Measurements from ENCODE around the gene ADAMTS2.

Gene ADAMTS2

GRCh38 chr5:179187229-179187678, 158.0 kb downstream of the ADAMTS2 start:
- no peaks in the 10 kb centered on the region for H3K27me3 Mint-ChIP-seq (ENCODE audit: low read depth)
- no peaks in the 10 kb centered on the region for H3K9me3 Mint-ChIP-seq
- no peaks in the 10 kb centered on the region for H3K4me1 Mint-ChIP-seq (ENCODE audit: low read depth)
- no peak overlapping the region for H3K4me3 Mint-ChIP-seq
- no peak overlapping the region for H3K27ac Mint-ChIP-seq
- H3K36me3 Mint-ChIP-seq (ENCODE audit: low read depth): no peaks in the 10 kb centered on the region

DNA sequence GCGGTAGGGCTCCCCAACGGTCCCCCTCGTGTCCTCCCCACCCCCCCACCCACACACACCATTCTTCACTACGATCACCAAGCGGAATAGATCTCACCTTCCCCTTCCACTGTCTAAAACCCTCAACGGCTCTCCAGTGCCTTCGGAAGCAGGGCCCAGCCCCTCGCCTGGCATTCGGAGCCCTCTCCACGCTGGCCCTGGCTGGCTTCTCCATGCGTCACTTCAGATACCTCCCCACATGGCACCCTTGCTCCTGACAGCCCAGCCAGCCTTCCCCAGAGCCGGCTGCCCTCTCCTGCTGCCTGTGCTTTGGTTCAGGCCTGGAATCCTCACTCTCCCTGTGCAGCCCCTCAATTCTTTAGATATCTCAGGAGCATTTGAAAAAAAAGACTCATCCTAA, 158.5 kb downstream of the ADAMTS2 start:
- H3K27me3 Mint-ChIP-seq (ENCODE audit: low read depth): no peaks in the 10 kb centered on the region
- H3K27ac Mint-ChIP-seq: no peak overlapping the region
- no peaks in the 10 kb centered on the region for H3K4me1 Mint-ChIP-seq (ENCODE audit: low read depth)
- H3K9me3 Mint-ChIP-seq: no peaks in the 10 kb centered on the region
- H3K4me3 Mint-ChIP-seq: no peak overlapping the region
- H3K36me3 Mint-ChIP-seq (ENCODE audit: low read depth): no peaks in the 10 kb centered on the region

DNA sequence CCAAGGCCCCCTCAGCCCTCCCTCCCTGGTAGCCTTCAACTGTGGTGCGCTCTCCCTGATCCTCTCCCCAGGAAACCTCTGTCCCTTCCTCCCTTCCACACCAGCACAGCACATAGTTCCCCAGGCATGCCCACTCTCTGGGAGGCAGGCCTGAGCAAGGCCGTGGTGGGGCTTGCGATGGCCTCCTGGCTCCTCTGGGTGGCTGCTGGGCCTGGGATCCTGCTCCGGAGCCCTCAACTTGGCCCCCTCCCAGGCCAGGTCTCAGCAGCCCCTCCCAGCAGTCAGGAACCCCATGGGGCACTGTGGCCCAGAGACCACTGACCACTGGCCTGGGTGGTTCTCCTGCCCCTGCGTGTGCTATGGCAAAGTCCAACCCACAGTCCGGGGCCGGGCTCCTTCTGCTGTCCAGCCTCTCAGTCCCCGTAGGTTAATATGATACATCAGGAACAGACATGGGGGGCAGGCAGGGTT, 159.3 kb downstream of the ADAMTS2 start:
- Mint-ChIP-seq H3K27ac (no peak overlapping the region), H3K36me3 (ENCODE audit: low read depth) (no peaks in the 10 kb centered on the region), H3K9me3 (no peaks in the 10 kb centered on the region), H3K27me3 (ENCODE audit: low read depth) (no peaks in the 10 kb centered on the region), H3K4me1 (ENCODE audit: low read depth) (no peaks in the 10 kb centered on the region), H3K4me3 (no peak overlapping the region)

DNA sequence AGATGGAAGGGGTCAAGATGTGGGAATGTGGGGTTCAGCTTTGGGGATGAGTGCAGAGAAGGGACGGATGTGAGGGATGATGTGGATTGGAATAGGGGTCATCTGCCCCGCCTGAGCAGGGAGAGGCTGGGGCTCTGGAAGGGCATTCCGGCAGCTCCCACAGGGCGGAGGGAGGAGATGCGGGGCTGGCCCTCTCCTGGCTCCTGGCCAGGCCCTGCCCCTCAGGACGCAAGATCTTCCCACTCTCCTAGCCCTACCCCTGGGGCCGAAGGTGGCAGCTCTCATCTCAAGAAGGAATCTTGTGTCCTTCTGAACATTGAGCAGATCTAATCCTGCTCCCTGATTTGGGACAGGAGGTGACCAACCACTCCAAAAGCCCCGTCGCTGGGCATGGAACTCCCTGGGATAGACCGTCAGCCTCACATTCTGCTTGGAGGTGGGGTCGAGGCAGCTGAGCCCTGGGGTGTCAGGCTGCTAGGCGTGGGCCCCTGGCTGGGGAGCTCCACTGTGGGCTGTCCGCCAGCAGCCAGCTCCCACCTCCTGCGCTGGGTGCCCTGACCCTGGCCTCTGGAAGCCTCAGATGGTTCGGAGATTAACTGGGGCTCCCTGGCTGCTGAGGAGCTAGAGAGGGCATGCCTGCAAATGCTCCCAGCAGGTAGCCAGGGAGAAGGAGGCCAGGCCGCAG, 159.9 kb downstream of the ADAMTS2 start:
- Mint-ChIP-seq H3K4me3 (no peak overlapping the region), H3K27me3 (ENCODE audit: low read depth) (no peaks in the 10 kb centered on the region), H3K27ac (no peak overlapping the region), H3K36me3 (ENCODE audit: low read depth) (no peaks in the 10 kb centered on the region), H3K4me1 (ENCODE audit: low read depth) (no peaks in the 10 kb centered on the region), H3K9me3 (no peaks in the 10 kb centered on the region)

- peaks cover 3% of the 10 kb centered on the region for H3K9me3 Mint-ChIP-seq
- H3K27ac Mint-ChIP-seq: no peak overlapping the region
- H3K27me3 Mint-ChIP-seq (ENCODE audit: low read depth): no peaks in the 10 kb centered on the region
- no peak overlapping the region for H3K4me3 Mint-ChIP-seq
- no peaks in the 10 kb centered on the region for H3K36me3 Mint-ChIP-seq (ENCODE audit: low read depth)
- no peaks in the 10 kb centered on the region for H3K4me1 Mint-ChIP-seq (ENCODE audit: low read depth)
Measured at GRCh38 chr5:179184521-179185050, 160.7 kb downstream of the ADAMTS2 start.

- no peak overlapping the region for H3K4me3 Mint-ChIP-seq
- no peaks in the 10 kb centered on the region for H3K36me3 Mint-ChIP-seq (ENCODE audit: low read depth)
- no peaks in the 10 kb centered on the region for H3K27me3 Mint-ChIP-seq (ENCODE audit: low read depth)
- H3K4me1 Mint-ChIP-seq (ENCODE audit: low read depth): no peaks in the 10 kb centered on the region
- H3K27ac Mint-ChIP-seq: no peak overlapping the region
- H3K9me3 Mint-ChIP-seq: peaks cover 5% of the 10 kb centered on the region
Measured at GRCh38 chr5:179183481-179183880, 161.8 kb downstream of the ADAMTS2 start.

- peaks cover 5% of the 10 kb centered on the region for H3K9me3 Mint-ChIP-seq
- H3K4me3 Mint-ChIP-seq: no peak overlapping the region
- no peak overlapping the region for H3K27ac Mint-ChIP-seq
- H3K27me3 Mint-ChIP-seq (ENCODE audit: low read depth): no peaks in the 10 kb centered on the region
- H3K36me3 Mint-ChIP-seq (ENCODE audit: low read depth): no peaks in the 10 kb centered on the region
- H3K4me1 Mint-ChIP-seq (ENCODE audit: low read depth): no peaks in the 10 kb centered on the region
Measured at GRCh38 chr5:179182601-179183000, 162.7 kb downstream of the ADAMTS2 start.

DNA sequence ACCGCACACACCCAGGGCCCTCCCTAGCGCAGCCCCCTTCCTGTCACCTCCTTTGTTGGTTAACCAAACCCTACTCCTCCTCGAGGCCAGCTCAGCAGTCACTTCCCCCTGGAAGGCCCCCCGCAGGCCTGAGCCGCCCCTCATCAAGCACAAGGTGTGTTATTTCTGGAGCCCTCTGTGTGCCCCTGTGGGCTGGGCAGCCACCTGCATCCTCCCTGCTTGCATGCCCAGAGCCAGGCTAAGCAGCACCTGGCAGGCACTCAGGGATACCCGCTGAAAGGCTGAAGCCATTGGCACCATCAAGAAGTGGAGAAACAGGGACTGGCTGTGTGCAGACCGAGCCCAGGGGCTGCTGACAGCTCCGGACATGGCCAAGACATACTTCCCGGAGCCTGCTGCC, 163.3 kb downstream of the ADAMTS2 start:
- no peaks in the 10 kb centered on the region for H3K4me1 Mint-ChIP-seq (ENCODE audit: low read depth)
- H3K36me3 Mint-ChIP-seq (ENCODE audit: low read depth): no peaks in the 10 kb centered on the region
- H3K27ac Mint-ChIP-seq: no peak overlapping the region
- H3K4me3 Mint-ChIP-seq: no peak overlapping the region
- H3K27me3 Mint-ChIP-seq (ENCODE audit: low read depth): no peaks in the 10 kb centered on the region
- H3K9me3 Mint-ChIP-seq: peaks cover 5% of the 10 kb centered on the region

DNA sequence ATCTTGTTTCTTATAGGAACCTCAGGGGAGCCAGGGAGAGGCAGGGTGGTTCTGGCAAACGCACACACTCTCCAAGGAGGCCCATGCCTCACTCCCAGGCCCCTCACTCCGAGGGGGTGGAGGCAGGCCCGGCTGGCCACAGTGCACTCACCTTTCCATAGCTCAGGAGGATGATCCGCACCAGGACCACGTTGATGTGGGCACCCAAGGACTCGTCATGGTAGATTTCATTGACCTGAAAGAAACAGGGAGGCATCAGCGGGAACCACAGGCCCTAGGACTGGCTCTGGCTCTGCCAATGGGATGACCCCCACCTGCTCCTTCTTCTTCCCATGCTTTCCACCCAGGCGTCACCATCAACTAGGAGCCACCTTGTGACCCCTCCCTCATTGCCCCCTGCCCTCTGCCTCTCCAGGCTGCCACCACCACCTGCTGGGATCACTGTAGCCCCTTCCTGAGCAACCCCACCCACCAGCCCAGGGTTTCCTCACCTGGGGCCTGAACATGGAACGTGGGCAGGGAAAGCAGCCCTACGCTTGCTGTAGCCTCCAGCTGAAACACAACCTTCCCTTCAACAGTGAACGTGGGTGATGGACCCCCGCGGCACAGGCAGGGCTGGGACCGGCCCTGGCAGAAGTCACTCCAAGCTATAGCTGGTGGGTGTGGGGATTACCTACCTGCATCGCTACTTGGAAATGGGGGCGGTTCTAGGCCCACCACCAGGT, 164.2 kb downstream of the ADAMTS2 start:
- H3K4me1 Mint-ChIP-seq (ENCODE audit: low read depth): no peaks in the 10 kb centered on the region
- peaks cover 5% of the 10 kb centered on the region for H3K9me3 Mint-ChIP-seq
- H3K27me3 Mint-ChIP-seq (ENCODE audit: low read depth): no peaks in the 10 kb centered on the region
- H3K4me3 Mint-ChIP-seq: no peak overlapping the region
- H3K36me3 Mint-ChIP-seq (ENCODE audit: low read depth): no peaks in the 10 kb centered on the region
- no peak overlapping the region for H3K27ac Mint-ChIP-seq

GRCh38 chr5:179180061-179180610, 165.1 kb downstream of the ADAMTS2 start:
- Mint-ChIP-seq H3K27ac (no peak overlapping the region), H3K4me1 (ENCODE audit: low read depth) (no peaks in the 10 kb centered on the region), H3K27me3 (ENCODE audit: low read depth) (no peaks in the 10 kb centered on the region), H3K9me3 (peaks cover 5% of the 10 kb centered on the region), H3K4me3 (no peak overlapping the region), H3K36me3 (ENCODE audit: low read depth) (no peaks in the 10 kb centered on the region)

DNA sequence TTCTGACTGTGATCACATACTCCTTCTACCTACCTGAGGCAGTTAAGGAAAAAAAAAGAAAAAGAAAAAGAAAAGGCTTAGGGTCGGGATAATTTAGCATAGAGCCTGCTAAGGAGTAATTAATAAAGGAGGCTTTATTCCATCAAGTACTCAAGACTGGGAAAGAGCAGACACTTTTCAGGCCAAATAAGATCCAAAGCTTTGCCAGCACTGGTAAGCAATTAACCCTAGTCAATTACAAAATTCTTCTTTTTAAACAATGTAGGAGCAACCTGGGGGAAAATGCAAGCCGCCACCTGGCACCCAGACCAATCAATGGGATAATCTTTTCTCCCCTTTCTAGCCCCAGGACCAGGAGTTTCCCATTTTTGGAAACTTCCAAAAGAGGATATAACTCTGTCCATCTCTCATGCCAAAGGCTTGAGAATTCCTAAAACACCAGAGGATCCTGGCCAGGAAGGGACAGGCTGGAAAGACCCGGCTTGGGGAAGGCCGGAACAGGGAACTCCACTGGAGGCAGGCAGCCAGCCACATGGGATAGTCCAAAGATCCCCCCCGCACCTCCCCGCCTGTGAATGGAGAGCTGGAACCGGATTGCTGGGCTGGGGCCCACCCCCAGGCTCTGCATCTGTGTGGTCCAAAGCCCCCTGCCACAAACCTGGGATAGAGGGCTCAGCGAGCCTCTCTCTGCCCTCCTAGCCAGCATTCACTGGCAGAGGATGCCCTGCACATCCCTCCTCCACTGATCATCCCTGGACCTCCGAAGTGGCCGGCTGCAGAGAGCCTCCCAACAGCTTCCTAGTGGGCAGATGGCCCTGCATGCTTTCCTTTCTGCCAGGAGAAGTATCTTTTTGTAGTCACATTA, 167.3 kb downstream of the ADAMTS2 start:
- Mint-ChIP-seq H3K9me3 (peaks cover 5% of the 10 kb centered on the region), H3K27ac (no peak overlapping the region), H3K4me3 (no peak overlapping the region), H3K4me1 (ENCODE audit: low read depth) (no peaks in the 10 kb centered on the region), H3K27me3 (ENCODE audit: low read depth) (no peaks in the 10 kb centered on the region), H3K36me3 (ENCODE audit: low read depth) (no peaks in the 10 kb centered on the region)

- Mint-ChIP-seq H3K9me3 (peaks cover 5% of the 10 kb centered on the region), H3K36me3 (ENCODE audit: low read depth) (no peaks in the 10 kb centered on the region), H3K4me1 (ENCODE audit: low read depth) (no peaks in the 10 kb centered on the region), H3K27ac (no peak overlapping the region), H3K4me3 (no peak overlapping the region), H3K27me3 (ENCODE audit: low read depth) (no peaks in the 10 kb centered on the region)
Measured at GRCh38 chr5:179176571-179177230, 168.6 kb downstream of the ADAMTS2 start.

DNA sequence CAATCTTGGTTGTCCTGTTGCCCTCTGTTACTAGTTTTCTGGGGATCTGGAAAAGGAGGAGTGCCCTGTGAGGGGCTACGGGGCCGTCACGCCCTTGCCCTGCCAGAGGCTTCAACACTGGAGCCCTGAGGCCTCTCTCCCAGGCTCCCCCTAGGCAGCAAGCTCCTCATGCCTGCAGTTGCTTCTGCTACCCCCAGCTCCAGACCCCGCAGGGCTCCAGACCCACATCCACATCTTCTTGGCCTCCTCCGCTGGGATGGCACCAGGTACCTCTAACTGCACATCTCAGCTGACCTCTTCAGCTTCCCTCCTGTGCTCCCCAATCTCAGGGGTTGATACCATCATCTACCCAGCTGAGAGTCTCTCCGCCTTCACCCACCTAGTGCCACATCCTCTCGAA, 169.1 kb downstream of the ADAMTS2 start:
- Mint-ChIP-seq H3K27ac (no peak overlapping the region), H3K4me3 (no peak overlapping the region), H3K4me1 (ENCODE audit: low read depth) (no peaks in the 10 kb centered on the region), H3K9me3 (peaks cover 5% of the 10 kb centered on the region), H3K27me3 (ENCODE audit: low read depth) (no peaks in the 10 kb centered on the region), H3K36me3 (ENCODE audit: low read depth) (no peaks in the 10 kb centered on the region)
